ENCODE results near the gene CLIC4.

DNA sequence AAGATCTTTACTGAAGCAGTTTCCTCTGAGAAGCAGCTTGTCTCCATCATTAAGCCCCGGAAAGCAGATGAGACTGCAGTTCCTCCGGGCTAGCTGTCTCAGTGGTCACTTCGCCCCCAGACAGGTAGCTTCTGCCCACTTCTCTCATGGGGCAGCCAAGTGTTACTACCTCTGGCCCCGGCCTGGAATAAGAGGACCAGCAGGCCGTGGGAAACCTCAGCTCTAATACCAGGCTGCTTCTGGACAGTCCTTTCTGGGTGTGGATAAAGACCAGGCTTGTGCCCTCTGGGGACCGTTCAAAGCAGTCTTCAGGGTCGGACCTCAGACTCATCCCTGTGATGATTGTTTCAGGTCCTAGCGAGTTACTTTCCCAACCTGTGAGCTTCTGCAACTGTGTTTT lies 130.0 kb downstream of the CLIC4 start:
- TF ChIP-seq, protein P1, sequence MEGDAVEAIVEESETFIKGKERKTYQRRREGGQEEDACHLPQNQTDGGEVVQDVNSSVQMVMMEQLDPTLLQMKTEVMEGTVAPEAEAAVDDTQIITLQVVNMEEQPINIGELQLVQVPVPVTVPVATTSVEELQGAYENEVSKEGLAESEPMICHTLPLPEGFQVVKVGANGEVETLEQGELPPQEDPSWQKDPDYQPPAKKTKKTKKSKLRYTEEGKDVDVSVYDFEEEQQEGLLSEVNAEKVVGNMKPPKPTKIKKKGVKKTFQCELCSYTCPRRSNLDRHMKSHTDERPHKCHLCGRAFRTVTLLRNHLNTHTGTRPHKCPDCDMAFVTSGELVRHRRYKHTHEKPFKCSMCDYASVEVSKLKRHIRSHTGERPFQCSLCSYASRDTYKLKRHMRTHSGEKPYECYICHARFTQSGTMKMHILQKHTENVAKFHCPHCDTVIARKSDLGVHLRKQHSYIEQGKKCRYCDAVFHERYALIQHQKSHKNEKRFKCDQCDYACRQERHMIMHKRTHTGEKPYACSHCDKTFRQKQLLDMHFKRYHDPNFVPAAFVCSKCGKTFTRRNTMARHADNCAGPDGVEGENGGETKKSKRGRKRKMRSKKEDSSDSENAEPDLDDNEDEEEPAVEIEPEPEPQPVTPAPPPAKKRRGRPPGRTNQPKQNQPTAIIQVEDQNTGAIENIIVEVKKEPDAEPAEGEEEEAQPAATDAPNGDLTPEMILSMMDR (IDR thresholded peaks at IDR 0.05): no peak
- no peak for TF ChIP-seq POLR2A (IDR thresholded peaks at IDR 0.05)
